Measurements from ENCODE around the gene RTCB. TPM values are rescaled to one million over a fixed set of nuclear protein-coding genes. Genes with fewer than 3 reads are reported as not detected.

Gene RTCB
- total RNA-seq, 1 experiment from 2014 or later = 50.9 TPM

DNA sequence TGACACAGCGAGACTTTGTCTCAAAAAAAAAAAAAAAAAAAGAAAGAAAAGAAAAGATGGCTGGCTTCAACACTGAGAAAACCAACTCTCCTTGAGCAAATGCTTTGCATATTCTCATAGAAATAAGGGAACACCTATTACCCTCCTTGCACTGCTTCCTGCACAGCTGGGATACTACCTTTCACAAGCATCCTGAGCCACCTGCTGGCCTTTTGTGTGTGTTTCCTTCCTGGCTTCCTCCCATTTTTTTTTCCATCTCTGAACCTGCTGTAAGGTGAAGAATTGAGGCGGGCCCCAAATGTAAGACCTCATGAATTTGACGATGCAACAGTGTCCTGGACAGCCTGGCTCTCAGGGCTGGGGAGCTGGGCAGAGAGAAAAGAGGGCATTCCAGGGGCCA lies 56.3 kb downstream of the RTCB start:
- no peaks in the 10 kb centered on the region for H4K20me1 ChIP-seq (ENCODE audit: insufficient read depth)
- no peaks in the 10 kb centered on the region for H3K27me3 ChIP-seq (ENCODE audit: insufficient read depth, low read length)
- BruUV-seq (replicated peaks) = no TSS peak
- H3K9ac ChIP-seq (ENCODE audit: low read length) = no peak overlapping the region
- no peak overlapping the region for H3K4me2 ChIP-seq (ENCODE audit: low read length)
- CTCF ChIA-PET = interaction anchor here (1.5 kb wide), 1 partner anchor 386 kb away, joined by 3 read pairs; no protein-coding TSS in a partner anchor
- no peak for TF ChIP-seq ELF1 (IDR thresholded peaks at IDR 0.05; ENCODE audit: borderline replicate concordance, low read depth)
- TF ChIP-seq CBX3 (IDR thresholded peaks at IDR 0.05; ENCODE audit: low read depth) = no peak
- TF ChIP-seq FOSL1 (IDR thresholded peaks at IDR 0.05; ENCODE audit: low read depth) = no peak
- TF ChIP-seq, protein P1, sequence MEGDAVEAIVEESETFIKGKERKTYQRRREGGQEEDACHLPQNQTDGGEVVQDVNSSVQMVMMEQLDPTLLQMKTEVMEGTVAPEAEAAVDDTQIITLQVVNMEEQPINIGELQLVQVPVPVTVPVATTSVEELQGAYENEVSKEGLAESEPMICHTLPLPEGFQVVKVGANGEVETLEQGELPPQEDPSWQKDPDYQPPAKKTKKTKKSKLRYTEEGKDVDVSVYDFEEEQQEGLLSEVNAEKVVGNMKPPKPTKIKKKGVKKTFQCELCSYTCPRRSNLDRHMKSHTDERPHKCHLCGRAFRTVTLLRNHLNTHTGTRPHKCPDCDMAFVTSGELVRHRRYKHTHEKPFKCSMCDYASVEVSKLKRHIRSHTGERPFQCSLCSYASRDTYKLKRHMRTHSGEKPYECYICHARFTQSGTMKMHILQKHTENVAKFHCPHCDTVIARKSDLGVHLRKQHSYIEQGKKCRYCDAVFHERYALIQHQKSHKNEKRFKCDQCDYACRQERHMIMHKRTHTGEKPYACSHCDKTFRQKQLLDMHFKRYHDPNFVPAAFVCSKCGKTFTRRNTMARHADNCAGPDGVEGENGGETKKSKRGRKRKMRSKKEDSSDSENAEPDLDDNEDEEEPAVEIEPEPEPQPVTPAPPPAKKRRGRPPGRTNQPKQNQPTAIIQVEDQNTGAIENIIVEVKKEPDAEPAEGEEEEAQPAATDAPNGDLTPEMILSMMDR (IDR thresholded peaks at IDR 0.05 in 2 of 3, conservative IDR thresholded peaks at IDR 0.05 in 1 of 3; ENCODE audit: borderline replicate concordance in 1 of 3, insufficient read depth in 1 of 3, low read depth in 2 of 3, low read length in 2 of 3) = peak; percentile 37 to 48 (median 43); a peak in 5 of 6 replicates
- TF ChIP-seq TCF7L2 (IDR thresholded peaks at IDR 0.05; ENCODE audit: borderline replicate concordance, extremely low read depth, insufficient read depth, insufficient read length) = no peak
- TF ChIP-seq YY1 (IDR thresholded peaks at IDR 0.05; ENCODE audit: extremely low read depth, insufficient replicate concordance, low read depth, low read length) = no peak
- TF ChIP-seq RAD21 (IDR thresholded peaks at IDR 0.05; ENCODE audit: low read depth) = peak; percentile 60
- TF ChIP-seq, protein P2, sequence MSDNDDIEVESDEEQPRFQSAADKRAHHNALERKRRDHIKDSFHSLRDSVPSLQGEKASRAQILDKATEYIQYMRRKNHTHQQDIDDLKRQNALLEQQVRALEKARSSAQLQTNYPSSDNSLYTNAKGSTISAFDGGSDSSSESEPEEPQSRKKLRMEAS (IDR thresholded peaks at IDR 0.05) = no peak
- H2AFZ ChIP-seq (ENCODE audit: low read depth, low read length, poor library complexity, severe bottlenecking) = no peak overlapping the region
- POLR2A ChIA-PET = no interaction called here
- no peaks in the 10 kb centered on the region for H3K9me3 ChIP-seq (ENCODE audit: control insufficient read depth in 1 of 2, insufficient read depth in 1 of 2, low read depth in 1 of 2, low read length in 2 of 2)
- H3K9me2 ChIP-seq (ENCODE audit: insufficient read depth) = no peaks in the 10 kb centered on the region
- H3K79me2 ChIP-seq (ENCODE audit: insufficient read depth, low read length) = no peaks in the 10 kb centered on the region
- RAD21 ChIA-PET (ENCODE audit: low non-redundant PET in 1 of 2, low total read pairs in 2 of 2, uncharacterized antibody in 2 of 2, unreplicated experiment in 2 of 2) = no interaction called here
- peak; percentile 48 for DNase-seq (ENCODE audit: low read depth, low spot score)
- no peak overlapping the region for H3K27ac ChIP-seq (ENCODE audit: low read depth, low read length)
- H3K4me3 ChIP-seq (replicated peaks in 1 of 2; ENCODE audit: low read depth in 1 of 2, low read length in 2 of 2) = no peak overlapping the region
- intact Hi-C loops (cut with micrococcal nuclease) = loop anchor here (2.0 to 5.0 kb wide), 2 partner anchors 253 to 378 kb away; no protein-coding TSS in a partner anchor
- H3K4me1 ChIP-seq (ENCODE audit: control insufficient read depth in 1 of 2, insufficient read depth in 2 of 2, low read length in 2 of 2) = peaks cover 0 to 6% of the 10 kb centered on the region in 2 experiments; a peak in 1 of 4 replicates
- peak; percentile 78 for ATAC-seq
- H3K36me3 ChIP-seq (ENCODE audit: control insufficient read depth in 1 of 2, insufficient read depth in 2 of 2, low read length in 2 of 2) = no peaks in the 10 kb centered on the region
